SK-N-SH (cell line): ENCODE measurements around the gene AUTS2. TPM values are rescaled to one million over a fixed set of nuclear protein-coding genes. Genes with fewer than 3 reads are reported as not detected.
A peak's percentile ranks its signal among the peaks of the same experiment; 100 is the strongest.

Source experiments
- CTCF ChIA-PET: fragments of 300-600, 350-600 bp; formaldehyde crosslinking; extraction: SDS; loops from one replicate; lab custom pipeline; 2021; lab: Yijun Ruan, JAX
- POLR2A ChIA-PET: fragments of 350-600 bp; sonication (Branson Sonifier 250); formaldehyde crosslinking; extraction: SDS; loops from one replicate; lab custom pipeline; 2020; ENCODE audit warnings: antibody characterized with exemption, inconsistent platforms; lab: Yijun Ruan, JAX
- DNase-seq: peaks from one replicate; pipeline ENCODE4 v3.0.0; 2012
- H2AFZ ChIP-seq: fragments of 200-600 bp; sonication (generic); 2 replicates; pipeline ENCODE4 v1.8.1; 2016; ENCODE audit warnings: antibody characterized with exemption, mild to moderate bottlenecking, low read depth
- H3F3A ChIP-seq: fragments of 200-600 bp; sonication (generic); replicated peaks from 2 replicates; pipeline ENCODE3; 2016; ENCODE audit warnings: antibody characterized with exemption, mild to moderate bottlenecking; ENCODE audit not compliant: insufficient read depth
- H3K27ac ChIP-seq, 2 experiments: fragments of 200-500 bp in 1 of 2; fragments of 200-600 bp in 1 of 2; sonication (Bioruptor generic) in 1 of 2; sonication (generic), shearing (Covaris generic) in 1 of 2; 2 replicates each; pipeline versions ENCODE4 v1.5.1 to v1.6.1; 2014 to 2016; ENCODE audit warnings: low read depth in 2 of 2, inconsistent platforms in 1 of 2, low read length in 1 of 2, mild to moderate bottlenecking in 1 of 2, mixed read lengths in 1 of 2
- H3K27me3 ChIP-seq: fragments of 200-600 bp; sonication (generic), shearing (Covaris generic); 2 replicates; pipeline ENCODE4 v1.6.1; 2016; ENCODE audit warnings: mixed run types; ENCODE audit not compliant: insufficient read depth
- H3K36me3 ChIP-seq, 2 experiments: fragments of 200-500 bp in 1 of 2; fragments of 200-600 bp in 1 of 2; sonication (Bioruptor generic) in 1 of 2; sonication (generic) in 1 of 2; replicated peaks in 1 of 2; 2 replicates each; pipeline versions ENCODE3 to v1.5.1; 2014 to 2016; ENCODE audit warnings: low read length in 1 of 2, mild to moderate bottlenecking in 1 of 2; ENCODE audit not compliant: insufficient read depth in 2 of 2, control insufficient read depth in 1 of 2
- H3K4me1 ChIP-seq, 2 experiments: fragments of 200-500 bp in 1 of 2; fragments of 200-600 bp in 1 of 2; sonication (Bioruptor generic) in 1 of 2; sonication (generic), shearing (Covaris generic) in 1 of 2; 2 replicates each; pipeline versions ENCODE4 v1.5.1 to v1.6.1; 2014 to 2016; ENCODE audit warnings: low read depth in 1 of 2, low read length in 1 of 2, mixed run types in 1 of 2; ENCODE audit not compliant: insufficient read depth in 2 of 2, control insufficient read depth in 1 of 2
- H3K4me2 ChIP-seq: fragments of 200-600 bp; sonication (generic), shearing (Covaris generic); 2 replicates; pipeline ENCODE4 v1.6.1; 2017; ENCODE audit warnings: mixed run types
- H3K4me3 ChIP-seq, 2 experiments: fragments of 200-500 bp in 1 of 2; fragments of 200-600 bp in 1 of 2; sonication (Bioruptor generic) in 1 of 2; sonication (generic), shearing (Covaris generic) in 1 of 2; 2 replicates each; pipeline versions ENCODE4 v1.5.1 to v1.8.1; 2014 to 2016; ENCODE audit warnings: low read depth in 2 of 2, inconsistent platforms in 1 of 2, low read length in 1 of 2, mild to moderate bottlenecking in 1 of 2, mixed read lengths in 1 of 2, moderate library complexity in 1 of 2
- H3K79me2 ChIP-seq: fragments of 200-600 bp; sonication (generic); 2 replicates; pipeline ENCODE4 v1.8.1; 2017; ENCODE audit warnings: mild to moderate bottlenecking; ENCODE audit not compliant: insufficient read depth
- H3K9ac ChIP-seq: fragments of 200-600 bp; sonication (generic); 2 replicates; pipeline ENCODE4 v1.6.1; 2017; ENCODE audit warnings: mixed run types
- H3K9me2 ChIP-seq: fragments of 200-600 bp; sonication (generic); 2 replicates; pipeline ENCODE4 v1.6.1; 2017; ENCODE audit warnings: mixed run types
- H3K9me3 ChIP-seq: fragments of 200-600 bp; sonication (generic); 2 replicates; pipeline ENCODE4 v1.6.1; 2017; ENCODE audit warnings: mixed run types, mild to moderate bottlenecking, moderate library complexity
- H4K20me1 ChIP-seq: fragments of 200-600 bp; sonication (generic); 2 replicates; pipeline ENCODE4 v1.6.1; 2017; ENCODE audit warnings: mild to moderate bottlenecking, mixed run types; ENCODE audit not compliant: insufficient read depth
- CHD2 ChIP-seq: fragments of 150-350 bp; IDR thresholded peaks from 2 replicates; pipeline ENCODE4 v1.6.1; 2018; ENCODE audit warnings: low read length; ENCODE audit not compliant: partially characterized antibody
- ELF1 ChIP-seq: IDR thresholded peaks from 2 replicates; pipeline ENCODE4 v1.4.0; 2012
- EP300 ChIP-seq, 2 experiments: IDR thresholded peaks; 2 replicates each; pipeline versions ENCODE4 v1.4.0 to v1.6.1; 2012; ENCODE audit warnings: borderline replicate concordance in 1 of 2, low read depth in 1 of 2, low read length in 1 of 2
- EZH2phosphoT487 ChIP-seq: fragments of 200-600 bp; sonication (generic); IDR thresholded peaks from 2 replicates; pipeline ENCODE4 v1.6.1; 2017; ENCODE audit warnings: low read depth, mixed run types, mild to moderate bottlenecking, antibody characterized with exemption, moderate library complexity, borderline replicate concordance
- FOSL2 ChIP-seq: IDR thresholded peaks from 2 replicates; pipeline ENCODE4 v1.4.0; 2012; ENCODE audit warnings: low read depth, mild to moderate bottlenecking, moderate library complexity, borderline replicate concordance
- FOXJ3 ChIP-seq: sonication (generic); formaldehyde crosslinking; IDR thresholded peaks from 2 replicates; pipeline ENCODE4 v1.5.1; 2020; ENCODE audit warnings: mild to moderate bottlenecking, missing genetic modification reagents
- FOXM1 ChIP-seq: IDR thresholded peaks from 2 replicates; pipeline ENCODE4 v1.4.0; 2012; ENCODE audit warnings: low read depth, mild to moderate bottlenecking
- GATA2 ChIP-seq: sonication (generic); formaldehyde crosslinking; IDR thresholded peaks from 2 replicates; pipeline ENCODE4 v1.5.0; 2020; ENCODE audit warnings: mild to moderate bottlenecking, missing genetic modification reagents
- JUND ChIP-seq: IDR thresholded peaks from 2 replicates; pipeline ENCODE4 v1.4.0; 2012
- MEF2A ChIP-seq: IDR thresholded peaks from 2 replicates; pipeline ENCODE4 v1.4.0; 2012; ENCODE audit warnings: low read depth, borderline replicate concordance
- MXI1 ChIP-seq: IDR thresholded peaks from 2 replicates; pipeline ENCODE4 v1.6.1; 2012; ENCODE audit warnings: mild to moderate bottlenecking, low read depth, low read length, improper control_type of control experiment
- NRF1 ChIP-seq: IDR thresholded peaks from 2 replicates; pipeline ENCODE4 v1.6.1; 2012; ENCODE audit warnings: low read depth, mild to moderate bottlenecking, low read length
- POLR2AphosphoS5 ChIP-seq: IDR thresholded peaks from 2 replicates; pipeline ENCODE4 v1.6.1; 2012; ENCODE audit warnings: low read depth, low read length
- RFX5 ChIP-seq: IDR thresholded peaks from 2 replicates; pipeline ENCODE4 v1.6.1; 2012; ENCODE audit warnings: mild to moderate bottlenecking, improper control_type of control experiment, low read length
- RXRA ChIP-seq: IDR thresholded peaks from 2 replicates; pipeline ENCODE4 v1.4.0; 2012; ENCODE audit warnings: low read depth, mild to moderate bottlenecking, borderline replicate concordance
- SIN3A ChIP-seq: IDR thresholded peaks from 2 replicates; pipeline ENCODE4 v1.6.1; 2012; ENCODE audit warnings: low read depth, mild to moderate bottlenecking, low read length, moderate library complexity, borderline replicate concordance
- SMC3 ChIP-seq: IDR thresholded peaks from 2 replicates; pipeline ENCODE4 v1.6.1; 2012; ENCODE audit warnings: low read depth, low read length, improper control_type of control experiment
- TAF1 ChIP-seq: IDR thresholded peaks from 2 replicates; pipeline ENCODE4 v1.6.1; 2012; ENCODE audit warnings: low read depth, mild to moderate bottlenecking, low read length, moderate library complexity, borderline replicate concordance
- TCF12 ChIP-seq: IDR thresholded peaks from 2 replicates; pipeline ENCODE4 v1.4.0; 2012
- USF2 ChIP-seq: fragments of 150-350 bp; IDR thresholded peaks from 2 replicates; pipeline ENCODE4 v1.6.1; 2017; ENCODE audit warnings: antibody characterized with exemption, low read length, low read depth, borderline replicate concordance
- YY1 ChIP-seq: IDR thresholded peaks from 2 replicates; pipeline ENCODE4 v1.4.0; 2012; ENCODE audit warnings: low read depth, mild to moderate bottlenecking
- ZBTB33 ChIP-seq: IDR thresholded peaks from 2 replicates; pipeline ENCODE4 v1.4.0; 2012; ENCODE audit warnings: low read depth, borderline replicate concordance
- WGBS: methylation state at CpG from one replicate; pipeline ENCODE4 v1.1.6; 2017; ENCODE audit warnings: low lambda C conversion rate; 5-methylcytosine and 5-hydroxymethylcytosine counted together
- polyA plus RNA-seq, 3 experiments: library from polyadenylated mRNA; depleted of rRNA; stranded (reverse); fragments of >200 nt; gene quantifications; 2 replicates each; pipeline ENCODE4 v1.2.3, GENCODE V29; 2012
- TF ChIP-seq, protein P1 (sequence below): IDR thresholded peaks from 2 replicates; pipeline ENCODE4 v1.6.1; 2012; ENCODE audit warnings: mild to moderate bottlenecking, low read depth, low read length, moderate library complexity
- TF ChIP-seq, protein P2 (sequence below): IDR thresholded peaks from 2 replicates; pipeline ENCODE4 v1.4.0; 2012; ENCODE audit warnings: low read depth, borderline replicate concordance
- TF ChIP-seq, protein P3 (sequence below): IDR thresholded peaks from 2 replicates; pipeline ENCODE4 v1.4.0; 2012; ENCODE audit warnings: low read depth
- TF ChIP-seq, protein P4 (sequence below): fragments of 150-350 bp; IDR thresholded peaks from 2 replicates; pipeline ENCODE4 v1.6.1; 2016; ENCODE audit warnings: mild to moderate bottlenecking, low read depth, low read length

Gene AUTS2
- polyA plus RNA-seq, 1 of the 3 experiments (the other 2 are of a cell fraction): 15.6 TPM

DNA sequence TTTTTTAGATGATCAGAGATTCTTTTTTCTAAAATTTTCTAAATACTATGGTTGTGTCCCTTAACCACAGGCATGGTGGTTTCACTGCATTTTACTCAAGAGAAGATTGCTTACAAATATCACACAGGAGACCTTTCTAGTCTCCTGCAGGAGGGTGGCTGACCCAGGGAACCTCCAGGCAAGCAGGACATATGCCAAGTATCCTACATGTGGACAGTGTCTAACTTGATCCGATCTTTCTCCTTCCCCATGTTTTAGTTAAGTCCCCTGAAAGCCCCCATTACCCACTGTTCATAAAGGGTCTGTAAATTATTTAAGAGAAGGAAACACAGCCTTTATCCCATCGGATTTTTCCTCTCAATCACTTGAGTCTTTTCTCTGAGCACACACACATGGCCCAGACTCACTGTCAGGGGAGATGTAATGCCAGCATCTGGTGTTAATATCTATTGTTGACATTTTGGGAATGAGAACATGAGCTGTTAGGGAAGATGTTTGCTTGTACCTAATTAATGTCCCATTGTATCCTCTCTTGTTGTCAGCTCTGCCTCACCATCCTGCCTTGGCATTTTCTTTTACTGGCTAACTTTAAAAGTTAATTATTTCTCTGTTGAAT, 755.2 kb downstream of the AUTS2 start:
- 16% methylated on average over 2 of the region's 2 CpGs for WGBS
- peak overlapping the region; percentile 30 to 93; a peak in 3 of 4 replicates for H3K27ac ChIP-seq
- H3K36me3 ChIP-seq: no peaks in the 10 kb centered on the region
- DNase-seq: peak; percentile 78
- ChIA-PET CTCF (interaction anchor here (0.8 to 3.8 kb wide), 7 partner anchors 10 to 345 kb away, joined by 3 to 9 read pairs (median 3); no protein-coding TSS in a partner anchor), POLR2A (no interaction called here)
- no peak overlapping the region for H3K4me2 ChIP-seq
- no peak overlapping the region for H3K9ac ChIP-seq
- peaks cover 0 to 46% of the 10 kb centered on the region in 2 experiments; a peak in 3 of 4 replicates for H3K4me1 ChIP-seq
- H3K27me3 ChIP-seq: no peaks in the 10 kb centered on the region
- H3K9me2 ChIP-seq: no peaks in the 10 kb centered on the region
- H3K79me2 ChIP-seq: no peaks in the 10 kb centered on the region
- H2AFZ ChIP-seq: no peak overlapping the region
- H3K4me3 ChIP-seq: no peak overlapping the region
- no peaks in the 10 kb centered on the region for H3K9me3 ChIP-seq
- H3F3A ChIP-seq: no peaks in the 10 kb centered on the region
- H4K20me1 ChIP-seq: no peaks in the 10 kb centered on the region
- TF ChIP-seq GATA2 (CRISPR knock-in tag) (no peak), RXRA (no peak), SIN3A (no peak), CHD2 (no peak), FOSL2 (no peak), RFX5 (no peak), SMC3 (no peak), FOXM1 (no peak), NRF1 (no peak), MXI1 (peak; percentile 83), YY1 (no peak), TCF12 (peak; percentile 85), EP300 (IDR thresholded peaks at IDR 0.05; ENCODE audit: borderline replicate concordance in 1 of 2, low read depth in 1 of 2, low read length in 1 of 2) (no peak), ZBTB33 (no peak), MEF2A (no peak), USF2 (no peak), POLR2AphosphoS5 (no peak), EZH2phosphoT487 (no peak), TAF1 (no peak), JUND (no peak), FOXJ3 (CRISPR knock-in tag) (0 out of 2 replicates have a peak, but pooled peaks have one; percentile 61), ELF1 (no peak)
- TF ChIP-seq, protein P1, sequence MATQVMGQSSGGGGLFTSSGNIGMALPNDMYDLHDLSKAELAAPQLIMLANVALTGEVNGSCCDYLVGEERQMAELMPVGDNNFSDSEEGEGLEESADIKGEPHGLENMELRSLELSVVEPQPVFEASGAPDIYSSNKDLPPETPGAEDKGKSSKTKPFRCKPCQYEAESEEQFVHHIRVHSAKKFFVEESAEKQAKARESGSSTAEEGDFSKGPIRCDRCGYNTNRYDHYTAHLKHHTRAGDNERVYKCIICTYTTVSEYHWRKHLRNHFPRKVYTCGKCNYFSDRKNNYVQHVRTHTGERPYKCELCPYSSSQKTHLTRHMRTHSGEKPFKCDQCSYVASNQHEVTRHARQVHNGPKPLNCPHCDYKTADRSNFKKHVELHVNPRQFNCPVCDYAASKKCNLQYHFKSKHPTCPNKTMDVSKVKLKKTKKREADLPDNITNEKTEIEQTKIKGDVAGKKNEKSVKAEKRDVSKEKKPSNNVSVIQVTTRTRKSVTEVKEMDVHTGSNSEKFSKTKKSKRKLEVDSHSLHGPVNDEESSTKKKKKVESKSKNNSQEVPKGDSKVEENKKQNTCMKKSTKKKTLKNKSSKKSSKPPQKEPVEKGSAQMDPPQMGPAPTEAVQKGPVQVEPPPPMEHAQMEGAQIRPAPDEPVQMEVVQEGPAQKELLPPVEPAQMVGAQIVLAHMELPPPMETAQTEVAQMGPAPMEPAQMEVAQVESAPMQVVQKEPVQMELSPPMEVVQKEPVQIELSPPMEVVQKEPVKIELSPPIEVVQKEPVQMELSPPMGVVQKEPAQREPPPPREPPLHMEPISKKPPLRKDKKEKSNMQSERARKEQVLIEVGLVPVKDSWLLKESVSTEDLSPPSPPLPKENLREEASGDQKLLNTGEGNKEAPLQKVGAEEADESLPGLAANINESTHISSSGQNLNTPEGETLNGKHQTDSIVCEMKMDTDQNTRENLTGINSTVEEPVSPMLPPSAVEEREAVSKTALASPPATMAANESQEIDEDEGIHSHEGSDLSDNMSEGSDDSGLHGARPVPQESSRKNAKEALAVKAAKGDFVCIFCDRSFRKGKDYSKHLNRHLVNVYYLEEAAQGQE: no peak
- TF ChIP-seq, protein P2, sequence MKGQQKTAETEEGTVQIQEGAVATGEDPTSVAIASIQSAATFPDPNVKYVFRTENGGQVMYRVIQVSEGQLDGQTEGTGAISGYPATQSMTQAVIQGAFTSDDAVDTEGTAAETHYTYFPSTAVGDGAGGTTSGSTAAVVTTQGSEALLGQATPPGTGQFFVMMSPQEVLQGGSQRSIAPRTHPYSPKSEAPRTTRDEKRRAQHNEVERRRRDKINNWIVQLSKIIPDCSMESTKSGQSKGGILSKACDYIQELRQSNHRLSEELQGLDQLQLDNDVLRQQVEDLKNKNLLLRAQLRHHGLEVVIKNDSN: no peak
- TF ChIP-seq, protein P3, sequence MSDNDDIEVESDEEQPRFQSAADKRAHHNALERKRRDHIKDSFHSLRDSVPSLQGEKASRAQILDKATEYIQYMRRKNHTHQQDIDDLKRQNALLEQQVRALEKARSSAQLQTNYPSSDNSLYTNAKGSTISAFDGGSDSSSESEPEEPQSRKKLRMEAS: no peak
- TF ChIP-seq, protein P4, sequence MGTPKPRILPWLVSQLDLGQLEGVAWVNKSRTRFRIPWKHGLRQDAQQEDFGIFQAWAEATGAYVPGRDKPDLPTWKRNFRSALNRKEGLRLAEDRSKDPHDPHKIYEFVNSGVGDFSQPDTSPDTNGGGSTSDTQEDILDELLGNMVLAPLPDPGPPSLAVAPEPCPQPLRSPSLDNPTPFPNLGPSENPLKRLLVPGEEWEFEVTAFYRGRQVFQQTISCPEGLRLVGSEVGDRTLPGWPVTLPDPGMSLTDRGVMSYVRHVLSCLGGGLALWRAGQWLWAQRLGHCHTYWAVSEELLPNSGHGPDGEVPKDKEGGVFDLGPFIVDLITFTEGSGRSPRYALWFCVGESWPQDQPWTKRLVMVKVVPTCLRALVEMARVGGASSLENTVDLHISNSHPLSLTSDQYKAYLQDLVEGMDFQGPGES: no peak
